ENCODE measurements around the gene LCN1.

DNA sequence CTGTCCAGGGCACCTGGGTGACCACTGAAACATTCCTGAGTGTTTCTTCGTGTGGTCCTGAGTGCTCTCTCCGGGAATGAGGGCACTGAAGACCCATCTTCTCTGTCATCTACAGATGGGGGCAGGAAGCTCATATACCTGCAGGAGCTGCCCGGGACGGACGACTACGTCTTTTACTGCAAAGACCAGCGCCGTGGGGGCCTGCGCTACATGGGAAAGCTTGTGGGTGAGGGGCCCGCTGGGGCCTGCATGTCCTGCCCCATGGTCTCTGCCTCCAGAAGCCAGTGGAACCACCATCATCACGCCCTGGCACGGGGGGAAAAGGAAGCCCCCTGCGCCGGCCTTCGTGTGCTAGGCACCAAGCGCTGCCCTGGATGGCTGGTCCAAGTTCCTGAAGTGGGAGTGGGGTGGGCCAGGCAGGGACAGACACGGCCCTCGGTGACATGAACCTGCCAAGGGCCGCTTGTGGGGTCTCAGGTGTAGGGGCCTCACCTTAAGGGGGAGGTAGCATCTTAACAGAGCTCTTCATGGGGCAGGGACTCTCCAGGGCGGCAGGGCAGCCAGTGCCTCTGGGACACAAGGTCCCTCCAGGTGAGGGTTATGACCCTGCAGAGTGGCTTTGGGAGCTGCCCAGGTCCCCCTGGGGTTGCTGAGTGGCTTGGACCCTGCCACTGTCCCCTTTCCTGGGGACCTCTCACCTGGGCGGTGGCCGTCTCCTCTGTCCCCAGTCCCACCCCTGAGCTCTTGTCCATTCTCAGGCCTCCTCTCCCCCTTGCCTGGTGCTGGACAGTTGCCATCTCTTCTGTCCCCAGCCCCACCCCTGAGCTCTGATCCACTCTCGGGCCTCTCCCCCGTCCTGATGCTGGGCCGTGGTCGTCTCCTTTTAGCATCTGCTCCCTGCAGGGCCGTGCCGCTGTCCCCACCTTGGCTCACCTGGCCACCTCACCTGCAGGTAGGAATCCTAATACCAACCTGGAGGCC, 26.8 kb downstream of the LCN1 start:
- TF ChIP-seq, protein P1, sequence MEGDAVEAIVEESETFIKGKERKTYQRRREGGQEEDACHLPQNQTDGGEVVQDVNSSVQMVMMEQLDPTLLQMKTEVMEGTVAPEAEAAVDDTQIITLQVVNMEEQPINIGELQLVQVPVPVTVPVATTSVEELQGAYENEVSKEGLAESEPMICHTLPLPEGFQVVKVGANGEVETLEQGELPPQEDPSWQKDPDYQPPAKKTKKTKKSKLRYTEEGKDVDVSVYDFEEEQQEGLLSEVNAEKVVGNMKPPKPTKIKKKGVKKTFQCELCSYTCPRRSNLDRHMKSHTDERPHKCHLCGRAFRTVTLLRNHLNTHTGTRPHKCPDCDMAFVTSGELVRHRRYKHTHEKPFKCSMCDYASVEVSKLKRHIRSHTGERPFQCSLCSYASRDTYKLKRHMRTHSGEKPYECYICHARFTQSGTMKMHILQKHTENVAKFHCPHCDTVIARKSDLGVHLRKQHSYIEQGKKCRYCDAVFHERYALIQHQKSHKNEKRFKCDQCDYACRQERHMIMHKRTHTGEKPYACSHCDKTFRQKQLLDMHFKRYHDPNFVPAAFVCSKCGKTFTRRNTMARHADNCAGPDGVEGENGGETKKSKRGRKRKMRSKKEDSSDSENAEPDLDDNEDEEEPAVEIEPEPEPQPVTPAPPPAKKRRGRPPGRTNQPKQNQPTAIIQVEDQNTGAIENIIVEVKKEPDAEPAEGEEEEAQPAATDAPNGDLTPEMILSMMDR (conservative IDR thresholded peaks at IDR 0.05; ENCODE audit: low read depth in 2 of 2): no peak
- TF ChIP-seq ZNF114 (CRISPR knock-in tag; IDR thresholded peaks at IDR 0.05): no peak
- TF ChIP-seq JUNB (IDR thresholded peaks at IDR 0.05; ENCODE audit: unreplicated experiment): no peak
- no peak for TF ChIP-seq POLR2AphosphoS5 (IDR thresholded peaks at IDR 0.05; ENCODE audit: low read depth)
- TF ChIP-seq, protein P2, sequence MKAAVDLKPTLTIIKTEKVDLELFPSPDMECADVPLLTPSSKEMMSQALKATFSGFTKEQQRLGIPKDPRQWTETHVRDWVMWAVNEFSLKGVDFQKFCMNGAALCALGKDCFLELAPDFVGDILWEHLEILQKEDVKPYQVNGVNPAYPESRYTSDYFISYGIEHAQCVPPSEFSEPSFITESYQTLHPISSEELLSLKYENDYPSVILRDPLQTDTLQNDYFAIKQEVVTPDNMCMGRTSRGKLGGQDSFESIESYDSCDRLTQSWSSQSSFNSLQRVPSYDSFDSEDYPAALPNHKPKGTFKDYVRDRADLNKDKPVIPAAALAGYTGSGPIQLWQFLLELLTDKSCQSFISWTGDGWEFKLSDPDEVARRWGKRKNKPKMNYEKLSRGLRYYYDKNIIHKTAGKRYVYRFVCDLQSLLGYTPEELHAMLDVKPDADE (IDR thresholded peaks at IDR 0.05): no peak
- TF ChIP-seq, protein P3, sequence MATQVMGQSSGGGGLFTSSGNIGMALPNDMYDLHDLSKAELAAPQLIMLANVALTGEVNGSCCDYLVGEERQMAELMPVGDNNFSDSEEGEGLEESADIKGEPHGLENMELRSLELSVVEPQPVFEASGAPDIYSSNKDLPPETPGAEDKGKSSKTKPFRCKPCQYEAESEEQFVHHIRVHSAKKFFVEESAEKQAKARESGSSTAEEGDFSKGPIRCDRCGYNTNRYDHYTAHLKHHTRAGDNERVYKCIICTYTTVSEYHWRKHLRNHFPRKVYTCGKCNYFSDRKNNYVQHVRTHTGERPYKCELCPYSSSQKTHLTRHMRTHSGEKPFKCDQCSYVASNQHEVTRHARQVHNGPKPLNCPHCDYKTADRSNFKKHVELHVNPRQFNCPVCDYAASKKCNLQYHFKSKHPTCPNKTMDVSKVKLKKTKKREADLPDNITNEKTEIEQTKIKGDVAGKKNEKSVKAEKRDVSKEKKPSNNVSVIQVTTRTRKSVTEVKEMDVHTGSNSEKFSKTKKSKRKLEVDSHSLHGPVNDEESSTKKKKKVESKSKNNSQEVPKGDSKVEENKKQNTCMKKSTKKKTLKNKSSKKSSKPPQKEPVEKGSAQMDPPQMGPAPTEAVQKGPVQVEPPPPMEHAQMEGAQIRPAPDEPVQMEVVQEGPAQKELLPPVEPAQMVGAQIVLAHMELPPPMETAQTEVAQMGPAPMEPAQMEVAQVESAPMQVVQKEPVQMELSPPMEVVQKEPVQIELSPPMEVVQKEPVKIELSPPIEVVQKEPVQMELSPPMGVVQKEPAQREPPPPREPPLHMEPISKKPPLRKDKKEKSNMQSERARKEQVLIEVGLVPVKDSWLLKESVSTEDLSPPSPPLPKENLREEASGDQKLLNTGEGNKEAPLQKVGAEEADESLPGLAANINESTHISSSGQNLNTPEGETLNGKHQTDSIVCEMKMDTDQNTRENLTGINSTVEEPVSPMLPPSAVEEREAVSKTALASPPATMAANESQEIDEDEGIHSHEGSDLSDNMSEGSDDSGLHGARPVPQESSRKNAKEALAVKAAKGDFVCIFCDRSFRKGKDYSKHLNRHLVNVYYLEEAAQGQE (IDR thresholded peaks at IDR 0.05; ENCODE audit: unreplicated experiment): no peak

Measured in GM23338 (cell line).